ENCODE results near the gene ZBTB26. TPM values are rescaled to one million over a fixed set of nuclear protein-coding genes. Genes with fewer than 3 reads are reported as not detected.
"Not testable (repeated sequence)": the region's sequence is repeated elsewhere in the genome, so short reads cannot be mapped to it uniquely, and the experiment has no call there.

Gene ZBTB26
- total RNA-seq, 1 experiment from 2014 or later, result 3.0 TPM

DNA sequence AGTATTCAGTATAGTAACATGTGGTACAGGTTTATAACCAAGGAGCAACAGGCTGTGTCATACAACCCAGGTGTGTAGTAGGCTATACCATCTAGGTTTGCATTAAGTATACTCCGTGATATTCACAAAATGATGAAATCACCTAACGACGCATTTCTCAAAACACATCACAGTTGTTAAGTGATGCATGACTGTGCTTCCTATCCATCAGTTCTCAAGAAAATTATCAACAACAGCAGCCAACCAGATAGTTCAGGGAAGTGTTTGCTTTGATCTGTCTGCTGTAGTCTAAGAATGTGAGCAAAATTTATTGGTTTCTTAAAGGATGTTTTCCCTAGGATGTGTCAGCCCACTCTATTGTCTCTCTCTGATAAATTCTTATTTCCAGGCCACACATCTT is 7.4 kb downstream of the ZBTB26 start:
- DNase-seq (ENCODE audit: low read depth), result no peak

GRCh38 chr9:122922713-122923112 is 8.6 kb downstream of the ZBTB26 start:
- no peak for DNase-seq (ENCODE audit: low read depth)

DNA sequence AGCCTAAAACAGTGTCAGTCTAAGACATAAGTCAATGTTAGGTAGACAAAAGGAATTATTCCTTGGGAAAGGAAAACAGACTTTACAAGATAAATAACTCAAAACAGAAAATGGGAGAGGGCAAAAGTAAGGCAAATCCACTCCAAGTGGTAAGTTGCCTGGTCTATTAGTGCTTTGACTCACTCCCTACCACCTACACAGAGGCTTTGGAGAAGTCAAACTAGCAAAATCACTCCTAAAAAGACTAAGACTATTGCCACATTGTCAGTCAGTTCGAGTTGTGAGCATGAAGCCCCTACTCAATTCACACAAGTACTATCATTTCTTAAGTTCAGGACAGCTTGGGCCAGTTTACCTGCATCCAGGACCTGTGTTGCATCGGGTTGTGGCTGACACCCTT is 13.0 kb downstream of the ZBTB26 start:
- no peak for DNase-seq (ENCODE audit: low read depth)

GRCh38 chr9:122912964-122913673 is 18.2 kb downstream of the ZBTB26 start, which contains the start of gene ZBTB6:
Gene ZBTB6 (minus strand): TSS chr9:122913323. CDS start chr9:122912072, 1,251 bp downstream.
- DNase-seq (ENCODE audit: low read depth), result peak; percentile 90

DNA sequence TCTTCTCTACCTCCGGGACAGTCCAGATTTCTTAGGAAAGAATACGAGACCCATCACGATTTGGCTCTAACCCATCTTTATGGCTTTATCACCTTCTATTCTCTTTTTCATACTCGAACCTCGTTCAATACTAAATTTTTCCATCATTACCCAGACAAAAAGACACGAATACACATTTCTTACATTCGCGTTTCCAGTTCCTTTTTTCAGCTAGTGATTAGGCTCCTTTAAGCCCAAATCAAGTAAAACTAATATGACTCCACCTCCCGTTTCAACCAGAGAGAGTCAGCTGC is 18.7 kb downstream of the ZBTB26 start:
- DNase-seq (ENCODE audit: low read depth), result no peak

- not testable (repeated sequence) for DNase-seq (ENCODE audit: low read depth)
Observed at GRCh38 chr9:122906122-122906521, 25.2 kb downstream of the ZBTB26 start.

DNA sequence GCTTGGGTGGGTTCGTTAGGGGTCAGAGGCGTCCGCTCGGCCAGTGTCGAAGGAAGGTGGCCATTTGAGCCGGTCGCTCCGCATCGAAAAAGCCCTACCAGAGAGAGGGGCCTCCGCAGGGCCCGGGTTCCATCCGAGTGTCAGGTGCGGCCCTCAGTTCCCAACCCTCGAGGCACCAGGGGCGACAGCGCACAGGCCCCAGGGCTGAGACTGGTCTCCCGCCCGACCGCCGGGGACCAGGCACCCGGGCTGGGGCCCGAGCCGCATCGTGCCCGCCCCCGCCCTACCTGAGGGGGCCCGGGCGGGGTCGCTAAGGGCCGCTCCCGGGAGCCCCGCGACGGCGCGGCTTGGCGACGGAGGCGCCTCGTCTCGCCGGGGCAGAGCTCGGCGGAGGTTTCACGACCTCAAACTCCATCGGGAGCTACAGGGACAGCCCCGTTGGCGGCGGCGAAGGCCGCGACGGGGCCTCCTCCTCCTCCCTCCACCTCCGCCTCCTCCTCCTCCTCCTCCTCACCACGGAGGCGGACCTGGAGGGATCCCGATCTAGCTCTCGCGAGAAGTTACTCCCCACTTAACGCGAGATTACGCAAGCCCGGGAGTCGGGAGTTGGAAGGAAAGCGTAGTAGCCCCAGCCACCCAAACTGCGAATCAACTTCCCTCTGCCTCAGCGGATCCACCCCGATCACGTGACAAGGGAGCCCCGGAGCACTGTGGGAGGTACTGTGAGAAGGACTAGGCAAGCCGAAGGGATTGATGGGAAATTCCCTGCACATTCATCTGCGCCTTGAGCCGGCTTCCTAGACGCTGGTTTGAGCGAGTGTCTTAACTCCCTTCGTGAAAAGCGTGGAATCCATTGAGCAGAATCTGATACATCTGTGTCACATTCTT is 26.2 kb downstream of the ZBTB26 start, which contains the start of gene RC3H2:
TSS of gene RC3H2 (minus strand) at position 537 of the 888 bp plus-strand sequence. CDS start 7,850 bp downstream, outside the sequence.
- DNase-seq (ENCODE audit: low read depth), result peak; percentile 100

GRCh38 chr9:122904466-122904822 is 26.9 kb downstream of the ZBTB26 start:
- peak; percentile 50 for DNase-seq (ENCODE audit: low read depth)

- DNase-seq (ENCODE audit: low read depth), result no peak
Observed at GRCh38 chr9:122900791-122901190, 30.5 kb downstream of the ZBTB26 start.

DNA sequence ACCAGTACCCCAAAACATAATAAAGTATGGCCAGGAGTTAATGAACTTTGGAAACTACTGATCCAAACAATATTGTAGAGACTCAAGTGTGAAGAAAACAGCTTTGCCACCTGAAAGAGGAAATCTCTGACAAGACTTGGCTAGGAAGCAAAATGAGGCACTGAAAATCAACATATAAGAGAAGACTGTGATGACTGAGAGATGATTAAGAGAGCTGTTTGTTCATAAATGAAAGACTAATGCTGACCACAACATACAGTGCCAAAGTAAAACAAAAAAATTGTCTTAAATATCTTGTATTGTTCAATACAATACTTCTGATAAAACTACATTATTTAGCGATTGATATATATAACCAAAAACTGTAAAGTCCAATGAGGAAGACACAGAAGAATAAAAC is 33.3 kb downstream of the ZBTB26 start:
- no peak for DNase-seq (ENCODE audit: low read depth)

- no peak for DNase-seq (ENCODE audit: low read depth)
Observed at GRCh38 chr9:122888480-122888879, 42.8 kb downstream of the ZBTB26 start.

DNA sequence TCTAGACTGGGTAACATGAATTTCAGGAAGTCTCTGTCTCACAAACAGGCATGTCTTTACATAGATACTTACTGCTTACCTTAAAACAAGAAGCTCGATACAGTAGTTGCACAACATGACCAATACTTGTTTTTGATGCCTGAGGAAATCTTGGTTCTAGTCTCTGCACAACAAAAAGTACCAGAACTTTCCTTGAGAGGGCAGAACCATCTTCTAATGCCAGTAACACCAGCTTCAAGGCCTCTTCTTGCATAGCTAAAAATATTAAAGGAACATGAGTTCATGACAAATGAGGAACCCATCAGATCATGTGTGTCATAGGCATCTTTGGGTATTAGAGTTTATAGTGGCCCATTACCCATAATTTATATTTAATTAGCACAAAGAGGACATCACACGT is 48.2 kb downstream of the ZBTB26 start:
- no peak for DNase-seq (ENCODE audit: low read depth)

DNA sequence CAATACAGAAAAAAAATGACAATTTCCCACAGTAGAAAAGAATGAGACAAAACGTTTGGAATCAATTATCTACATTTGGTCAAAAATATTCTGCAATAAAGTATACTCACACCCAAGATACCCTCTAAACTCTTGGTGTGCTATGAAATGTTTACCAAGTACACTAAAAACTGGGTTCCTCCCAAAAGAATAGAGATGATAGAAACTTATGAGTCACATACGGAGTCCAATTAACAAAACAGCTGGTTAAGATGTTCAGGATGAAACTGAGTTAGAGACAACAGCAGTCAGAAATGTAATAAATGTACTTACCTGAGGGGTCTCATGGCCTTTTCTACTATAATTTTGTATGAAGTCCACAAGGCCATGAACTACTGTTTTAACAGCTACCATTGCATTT is 51.9 kb downstream of the ZBTB26 start:
- DNase-seq (ENCODE audit: low read depth), result no peak

DNA sequence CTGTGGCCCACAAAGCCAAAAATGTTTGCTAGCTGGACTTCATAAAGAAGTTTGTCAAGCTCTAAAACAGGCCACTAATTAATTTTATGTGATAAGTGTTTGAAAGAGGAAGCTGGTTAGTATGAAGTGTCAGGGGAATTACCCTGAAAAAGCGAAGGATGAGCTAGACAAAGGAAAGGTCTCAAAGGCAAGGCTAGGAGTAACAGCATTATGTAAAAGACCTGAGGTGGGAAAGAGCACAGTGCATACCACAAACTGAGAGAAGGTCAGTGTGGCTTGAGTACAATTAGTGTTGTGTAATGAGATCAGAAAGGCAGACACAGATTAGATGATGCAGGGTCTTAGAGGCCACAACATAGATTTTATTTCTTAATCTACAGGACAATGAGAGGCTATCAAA is 55.8 kb downstream of the ZBTB26 start:
- DNase-seq (ENCODE audit: low read depth), result no peak

- DNase-seq (ENCODE audit: low read depth), result not testable (repeated sequence)
Observed at GRCh38 chr9:122867276-122867675, 64.0 kb downstream of the ZBTB26 start.

DNA sequence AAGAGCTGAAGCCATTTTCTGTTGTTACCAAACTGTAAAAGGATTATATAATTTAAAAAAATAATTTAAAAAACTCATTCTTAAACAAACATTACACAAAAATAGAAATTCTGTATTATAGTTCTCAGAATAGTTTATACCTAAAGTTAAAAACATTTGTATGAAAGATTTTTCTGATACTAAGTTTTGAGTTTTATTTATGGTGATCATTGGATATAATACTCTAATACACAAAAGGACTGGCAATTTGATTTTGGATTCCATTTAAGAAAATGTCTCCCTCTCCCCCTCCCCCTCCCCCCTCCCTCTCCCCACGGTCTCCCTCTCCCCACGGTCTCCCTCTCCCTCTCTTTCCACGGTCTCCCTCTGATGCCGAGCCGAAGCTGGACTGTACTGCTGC is 65.2 kb downstream of the ZBTB26 start:
- DNase-seq (ENCODE audit: low read depth), result no peak

Other genes with a start within 250 kb of the ZBTB26 start
- gene OR1L4, start 207.5 kb downstream of the ZBTB26 start, total RNA-seq (2014; rRNA removed; shearing (Covaris generic)), result not detected in 2 replicates
- gene OR1L6, start 189.2 kb downstream of the ZBTB26 start, total RNA-seq (2014; rRNA removed; shearing (Covaris generic)), result not detected in 2 replicates
- not detected in 2 replicates for gene OR5C1, start 142.6 kb downstream of the ZBTB26 start, total RNA-seq (2014; rRNA removed; shearing (Covaris generic))
- not detected in 2 replicates for gene OR1K1, start 131.4 kb downstream of the ZBTB26 start, total RNA-seq (2014; rRNA removed; shearing (Covaris generic))
- gene PDCL, start 102.9 kb downstream of the ZBTB26 start, total RNA-seq (2014; rRNA removed; shearing (Covaris generic)), result 39.7 and 41.4 TPM in 2 replicates
- 35.9 and 36.3 TPM in 2 replicates for gene RC3H2, start 26.2 kb downstream of the ZBTB26 start, total RNA-seq (2014; rRNA removed; shearing (Covaris generic))
- 14.0 and 14.5 TPM in 2 replicates for gene ZBTB6, start 18.2 kb downstream of the ZBTB26 start, total RNA-seq (2014; rRNA removed; shearing (Covaris generic))
- gene RABGAP1, start 9.5 kb upstream of the ZBTB26 start, total RNA-seq (2014; rRNA removed; shearing (Covaris generic)), result 13.7 and 19.1 TPM in 2 replicates
- gene GPR21, start 102.2 kb upstream of the ZBTB26 start, total RNA-seq (2014; rRNA removed; shearing (Covaris generic)), result not detected in 2 replicates

All from Daoy (cell line).